Activated CD4-positive, alpha-beta T cell treated with anti-CD3 and anti-CD28 coated beads, Interleukin-2, Interleukin-4, amounts not matched to agents 100 ng/mL and 50 ng/mL, durations not matched to agents 16 hours and 8 hours (primary cell): ENCODE results near the gene MAP3K4.
A peak's percentile ranks its signal among the peaks of the same experiment; 100 is the strongest.

Source experiments
- DNase-seq: peaks from one replicate; pipeline ENCODE4 v3.0.0-alpha.2; 2020; ENCODE audit warnings: low spot score

MAP3K4 gene

GRCh38 chr6:161000632-161001031 is 9.1 kb downstream of the MAP3K4 start:
- no peak for DNase-seq

GRCh38 chr6:161001421-161001820 is 9.9 kb downstream of the MAP3K4 start:
- DNase-seq, result no peak

DNA sequence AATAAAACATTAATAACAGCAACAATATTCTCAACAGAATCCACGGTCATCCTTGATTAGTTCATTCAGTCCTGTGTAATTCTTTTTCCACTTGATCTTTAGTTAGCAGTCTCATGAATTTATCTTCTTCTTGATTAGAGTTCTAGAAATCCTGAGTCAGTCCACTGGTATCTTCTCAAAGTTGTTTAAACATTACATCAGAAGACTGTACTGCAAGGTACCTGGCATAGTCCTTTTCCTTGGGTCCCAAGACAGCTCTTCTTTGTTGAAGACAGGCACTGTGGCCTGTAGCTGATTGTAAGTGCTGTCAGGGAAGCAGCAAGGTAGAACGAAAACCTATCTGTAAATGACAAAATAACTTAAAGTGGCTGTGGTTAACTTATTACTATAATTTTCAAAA is 11.8 kb downstream of the MAP3K4 start:
- DNase-seq, result no peak

GRCh38 chr6:161008245-161008644 is 16.7 kb downstream of the MAP3K4 start:
- DNase-seq, result no peak

- no peak for DNase-seq
Measured at GRCh38 chr6:161009991-161010390, 18.4 kb downstream of the MAP3K4 start.

DNA sequence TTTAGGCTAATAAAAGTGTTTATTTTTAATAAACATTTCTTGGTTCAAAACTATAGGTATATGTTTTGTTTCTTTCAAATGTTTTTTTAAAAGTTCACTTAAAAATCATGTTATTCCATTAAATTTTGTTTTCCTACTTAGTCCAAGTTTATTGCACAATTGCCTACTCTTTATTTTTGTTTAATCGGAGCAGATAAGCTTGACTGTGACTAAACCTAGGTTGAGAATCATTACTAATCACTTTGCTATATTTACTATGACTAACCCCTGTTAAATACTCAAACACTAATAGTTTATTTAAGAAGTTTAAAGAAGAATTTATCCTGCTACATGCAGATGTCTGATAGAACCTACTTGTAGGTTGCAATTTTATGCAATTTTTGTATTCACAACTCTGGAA is 18.8 kb downstream of the MAP3K4 start:
- no peak for DNase-seq

DNA sequence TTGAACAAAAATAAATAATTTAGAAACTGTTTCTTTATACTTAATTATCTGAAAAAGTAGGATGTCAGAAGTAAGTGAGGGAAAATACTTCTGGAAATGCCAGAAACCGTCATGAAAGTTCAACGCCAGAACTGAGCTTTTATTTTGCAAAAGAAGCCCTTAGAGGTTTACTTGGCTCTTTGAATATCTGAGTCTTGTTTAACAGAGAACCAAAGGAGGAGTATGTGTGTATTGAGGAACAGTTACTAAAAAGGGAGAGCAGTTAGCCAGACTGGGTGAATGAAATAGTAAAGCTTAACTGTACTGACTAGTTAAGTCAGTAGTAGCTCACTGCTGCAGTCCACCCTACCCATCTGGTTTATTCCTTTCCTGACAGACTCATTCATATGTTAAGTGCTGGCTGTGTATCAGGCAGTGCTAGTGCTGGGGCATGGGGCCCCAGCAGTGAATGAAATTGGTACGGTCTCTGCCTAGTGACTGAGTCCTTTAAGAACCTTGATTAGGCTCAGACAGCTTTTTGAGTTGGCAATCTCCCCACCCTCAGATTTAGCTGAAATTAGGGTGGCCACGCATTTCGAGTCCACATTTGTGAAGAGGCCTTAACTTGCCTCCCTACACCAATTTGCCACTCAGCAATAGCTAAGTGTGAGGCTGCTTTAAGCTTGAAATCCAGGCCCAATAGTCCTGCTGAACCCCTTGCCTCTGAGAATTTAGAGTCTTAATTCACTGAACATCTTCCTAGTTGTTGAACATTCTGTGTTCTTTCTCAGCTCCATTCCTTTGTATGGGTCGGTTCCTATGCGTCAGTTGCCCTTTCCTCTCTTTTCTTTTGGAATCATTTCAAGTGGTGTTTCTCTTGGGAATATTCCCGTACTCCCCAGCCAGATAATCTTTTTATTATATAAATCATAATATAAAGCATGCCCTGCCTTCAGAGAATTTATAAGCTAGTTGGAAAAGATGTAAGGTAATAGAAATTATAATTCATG is 20.2 kb downstream of the MAP3K4 start:
- no peak for DNase-seq

GRCh38 chr6:161013695-161014094 is 22.1 kb downstream of the MAP3K4 start:
- DNase-seq, result no peak

- DNase-seq, result no peak
Measured at GRCh38 chr6:161017766-161018564, 26.4 kb downstream of the MAP3K4 start.

DNA sequence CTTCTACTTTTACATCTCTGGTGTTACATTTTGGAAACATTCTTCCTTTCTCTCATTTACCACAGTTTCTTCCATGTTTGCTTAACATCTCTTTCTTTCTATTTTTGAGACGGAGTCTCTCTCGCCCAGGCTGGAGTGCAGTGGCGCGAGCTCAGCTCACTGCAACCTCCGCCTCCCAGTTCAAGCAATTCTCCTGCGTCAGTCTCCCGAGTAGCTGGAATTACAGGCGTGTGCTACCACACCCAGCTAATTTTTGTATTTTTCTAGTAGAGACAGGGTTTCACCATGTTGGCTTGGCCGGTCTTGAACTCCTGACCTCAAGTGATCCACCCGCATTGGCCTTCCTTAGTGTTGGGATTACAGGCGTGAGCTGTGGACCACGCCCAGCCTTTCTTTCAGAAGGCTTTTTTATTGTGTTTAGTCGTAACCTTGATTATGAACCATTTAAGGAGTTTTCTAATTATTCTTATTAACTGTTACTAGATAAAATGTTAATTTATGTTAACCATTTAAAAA is 27.8 kb downstream of the MAP3K4 start:
- no peak for DNase-seq

DNA sequence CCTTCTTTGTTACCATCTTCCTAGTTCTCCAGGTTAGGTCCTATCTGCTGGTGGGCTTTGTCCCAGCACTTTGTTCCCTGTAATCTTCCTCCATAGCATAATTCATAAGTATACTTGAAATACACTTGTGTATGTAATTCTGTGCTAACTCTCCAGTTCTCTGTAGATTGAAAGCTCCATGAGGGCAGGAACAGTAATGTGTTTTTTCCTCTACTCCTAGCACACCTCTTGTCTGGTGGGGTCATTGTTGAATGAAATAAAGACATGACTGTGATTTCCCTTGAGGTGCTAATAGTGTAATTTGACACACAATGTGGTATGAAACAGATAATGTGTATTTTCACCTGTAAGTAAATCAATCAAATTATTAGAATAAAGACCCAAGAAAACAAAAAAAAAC is 30.0 kb downstream of the MAP3K4 start:
- no peak for DNase-seq

DNA sequence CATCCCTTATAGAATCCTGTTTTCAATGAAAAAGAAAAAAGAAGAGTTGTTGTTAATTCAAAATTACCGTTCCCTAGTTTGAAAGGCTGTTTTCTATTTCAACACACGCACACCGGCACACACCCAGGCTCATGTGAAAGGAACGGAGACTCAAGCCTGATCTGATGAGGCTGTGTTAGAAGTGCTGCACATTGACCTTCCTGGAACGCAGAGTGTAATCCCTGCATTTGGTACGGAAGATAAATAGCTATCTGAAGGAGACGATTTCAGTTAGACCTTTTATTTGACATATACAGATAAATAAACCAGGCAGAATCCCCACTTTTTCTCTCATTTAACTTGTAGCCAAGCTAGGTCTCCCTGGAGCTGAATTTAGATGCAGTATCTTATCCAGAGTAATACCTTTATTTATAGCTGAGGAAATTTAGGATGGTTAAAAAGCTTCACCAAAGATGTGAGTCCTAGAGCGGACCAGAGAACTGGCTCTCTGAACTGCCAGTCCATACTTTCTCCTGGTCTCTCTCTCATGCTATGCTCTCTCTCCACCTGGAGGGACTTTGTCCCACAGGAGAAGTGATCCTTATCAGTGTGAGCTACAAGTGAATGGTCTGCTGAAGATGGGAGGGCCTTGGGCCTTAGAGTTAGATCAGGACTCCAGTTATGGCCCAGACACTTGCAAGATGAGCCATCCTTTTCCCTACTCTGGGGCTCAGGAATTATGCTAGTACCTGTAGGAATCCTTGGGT is 30.6 kb downstream of the MAP3K4 start:
- DNase-seq, result no peak

DNA sequence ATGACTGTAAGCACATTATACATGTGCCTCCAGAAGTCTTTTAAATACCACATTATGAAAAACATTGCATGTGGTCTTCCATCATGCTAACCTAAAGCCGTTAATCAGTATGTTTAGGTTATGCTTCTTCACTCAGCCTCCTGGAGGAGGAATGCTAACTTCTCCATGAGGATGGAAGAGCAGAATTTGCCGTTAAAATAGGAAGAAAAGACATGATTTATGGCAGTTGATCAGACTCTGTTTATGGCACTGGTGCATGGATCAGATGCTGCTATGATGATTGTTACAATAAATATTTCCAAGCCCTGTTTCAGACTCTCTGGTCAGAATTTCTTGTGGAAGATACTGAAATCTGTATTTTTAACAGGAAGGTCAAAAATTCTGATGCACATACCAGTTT is 31.7 kb downstream of the MAP3K4 start:
- no peak for DNase-seq

DNA sequence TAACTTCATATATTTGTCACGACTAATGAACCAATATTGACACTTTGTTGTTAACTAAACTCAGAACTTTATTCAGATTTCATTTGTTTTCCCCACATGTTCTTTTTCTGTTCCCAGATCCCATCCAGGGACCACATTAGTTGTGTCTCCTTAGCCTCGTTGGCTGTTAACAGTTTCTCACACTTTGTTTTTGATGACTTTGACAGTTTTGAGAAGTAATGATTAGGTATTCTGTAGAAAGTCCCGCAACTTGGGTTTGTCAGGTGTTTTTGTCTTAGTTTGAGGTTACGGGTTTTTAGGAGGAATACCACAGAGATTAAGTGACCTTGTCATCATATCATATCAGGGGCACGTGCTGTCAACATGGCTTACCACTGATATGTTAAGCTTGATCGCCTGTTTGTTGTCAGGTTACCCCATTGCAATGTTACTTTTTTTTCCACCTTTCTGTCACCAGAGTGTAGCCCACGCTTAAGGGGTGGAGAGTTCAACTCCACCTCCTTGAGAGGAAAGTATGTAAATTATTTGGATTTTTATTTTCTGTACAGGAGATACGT is 32.9 kb downstream of the MAP3K4 start:
- no peak for DNase-seq

- no peak for DNase-seq
Measured at GRCh38 chr6:161027385-161027784, 35.8 kb downstream of the MAP3K4 start.

DNA sequence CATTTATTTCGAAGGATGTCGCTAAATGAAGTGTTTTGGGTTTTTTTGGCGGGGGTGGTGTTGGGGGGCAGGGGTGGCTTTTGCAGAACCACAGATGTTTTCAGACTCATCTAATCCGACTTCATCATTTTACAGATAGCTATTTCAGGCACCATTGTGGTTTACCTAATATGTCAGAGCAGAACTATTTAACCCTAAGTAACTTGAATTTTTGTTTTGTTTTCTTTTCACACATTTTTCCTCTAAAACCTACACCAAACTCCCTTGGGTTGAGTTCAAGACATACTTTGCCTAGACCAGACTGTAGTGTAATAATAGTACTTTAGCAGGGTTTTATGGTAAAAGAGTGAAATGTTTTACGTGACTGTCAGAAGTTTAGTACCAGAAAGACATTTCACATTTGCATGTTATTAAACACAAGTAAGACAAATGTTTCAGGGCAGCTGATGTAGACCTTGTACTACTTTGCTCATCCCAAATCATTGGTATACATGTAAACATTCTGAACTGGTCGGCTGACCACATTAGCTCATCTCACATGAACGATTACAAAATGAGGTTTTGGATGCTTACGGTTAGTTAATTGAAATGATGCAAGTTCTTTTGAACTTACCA is 37.7 kb downstream of the MAP3K4 start:
- peak; percentile 27 for DNase-seq

DNA sequence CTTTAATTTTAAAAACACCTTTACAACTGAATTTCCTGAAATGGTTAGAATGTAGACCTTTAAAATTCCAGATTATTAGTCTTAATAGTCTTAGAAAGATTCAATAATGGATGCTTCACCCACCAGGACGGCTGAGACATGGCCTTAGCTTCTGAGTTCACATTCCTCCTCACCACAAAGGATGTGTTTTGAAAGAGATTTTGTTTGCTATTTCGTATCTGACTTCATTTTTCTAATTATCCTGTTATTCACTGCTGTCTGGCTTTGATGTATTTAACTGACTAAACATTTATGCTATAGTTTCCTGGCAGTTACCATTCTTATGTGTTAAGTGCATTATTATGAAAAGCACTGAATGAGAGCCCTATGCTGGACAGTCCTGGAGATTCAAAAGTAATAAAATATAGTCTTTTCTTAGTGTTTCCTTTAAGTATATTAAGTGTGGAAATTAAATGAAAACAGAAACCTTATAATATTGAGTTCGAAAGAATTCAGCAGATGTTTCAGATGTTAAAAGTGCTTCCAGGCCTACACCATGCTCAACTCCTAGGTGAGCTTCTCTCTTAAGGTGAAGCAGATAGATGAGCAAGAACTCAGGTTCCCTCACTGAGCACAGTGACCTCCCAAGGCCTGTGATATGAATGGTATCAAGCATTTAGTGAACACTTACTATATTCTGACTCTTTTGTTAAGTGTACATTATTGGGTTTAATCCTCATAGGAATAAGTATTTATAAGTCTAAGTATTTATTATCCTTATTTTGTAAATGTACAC is 40.3 kb downstream of the MAP3K4 start:
- no peak for DNase-seq

DNA sequence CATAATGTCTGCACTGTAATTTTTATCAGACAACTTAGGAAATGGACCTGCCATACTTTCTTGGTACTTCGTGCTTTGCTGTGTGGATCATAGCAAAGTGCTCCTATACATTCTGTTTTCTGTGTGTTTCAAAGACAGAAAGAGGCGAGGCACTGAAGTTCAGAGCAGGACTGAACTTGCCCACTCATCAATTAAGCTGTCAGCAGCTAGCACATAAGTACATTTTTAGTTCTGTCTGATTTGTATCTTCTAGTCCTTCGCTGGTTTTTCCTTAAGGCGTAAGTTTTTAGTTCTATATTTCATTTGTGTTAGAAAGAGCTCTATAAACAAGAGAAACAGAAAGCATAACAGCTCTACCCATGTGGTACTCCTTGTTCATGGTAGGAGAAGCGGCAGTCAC is 42.1 kb downstream of the MAP3K4 start:
- DNase-seq, result no peak

DNA sequence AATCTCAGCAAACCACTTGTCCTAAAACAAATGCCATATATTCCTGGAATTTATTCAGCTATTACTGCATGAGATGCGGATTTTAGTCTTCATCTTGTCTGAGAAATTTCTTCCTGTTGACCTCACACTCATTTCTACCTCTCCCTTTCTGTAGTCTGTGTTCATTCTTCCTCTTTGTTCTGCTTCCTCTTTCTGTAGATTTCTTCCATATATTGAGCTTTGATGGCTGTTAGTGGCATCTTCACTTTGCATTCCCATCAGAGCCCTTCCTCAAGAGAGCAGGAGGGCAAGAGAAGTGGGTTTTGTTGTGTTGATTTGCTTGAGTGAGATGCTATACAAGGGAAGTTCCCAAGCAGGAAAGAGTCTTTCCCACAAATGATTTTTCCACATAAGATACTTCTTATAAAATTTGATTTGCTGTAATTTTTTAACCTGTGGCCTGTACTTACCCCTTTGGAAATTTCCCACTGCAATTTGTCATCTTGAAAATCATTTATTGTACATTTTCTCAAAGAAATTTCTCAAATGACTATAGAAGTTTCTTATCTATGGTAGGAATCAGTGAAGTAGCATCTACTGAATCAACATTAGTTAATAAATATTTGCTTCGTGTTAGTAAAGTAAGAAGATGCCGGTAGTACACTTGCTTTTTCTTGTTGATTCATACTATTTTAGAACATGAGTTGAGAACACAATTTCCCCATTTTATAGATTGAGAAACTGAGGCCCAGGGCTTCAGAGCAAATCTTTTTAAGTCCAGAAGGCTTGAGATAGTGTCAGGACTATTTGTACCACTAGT is 43.8 kb downstream of the MAP3K4 start:
- no peak for DNase-seq

- DNase-seq, result no peak
Measured at GRCh38 chr6:161035981-161036263, 44.4 kb downstream of the MAP3K4 start.
